Endothelial cell of umbilical vein (primary cell): ENCODE results near the gene CKLF.

Source experiments
- CTCF ChIP-seq, 2 donors: IDR thresholded peaks; 1 replicate in 1 of 2; 2 replicates in 1 of 2; pipeline ENCODE4 v1.5.1; 2011; ENCODE audit warnings: low read length in 2 of 2, mild to moderate bottlenecking in 2 of 2, moderate library complexity in 2 of 2, control low read depth in 1 of 2, inconsistent platforms in 1 of 2, low read depth in 1 of 2; ENCODE audit not compliant: insufficient read depth in 1 of 2; ENCODE audit errors: extremely low read depth in 1 of 2
- EZH2 ChIP-seq: IDR thresholded peaks from 2 replicates; pipeline ENCODE4 v1.6.1; 2012; ENCODE audit warnings: borderline replicate concordance, low read depth, mild to moderate bottlenecking, moderate library complexity, low read length, inconsistent platforms; ENCODE audit not compliant: severe bottlenecking
- MYC ChIP-seq: IDR thresholded peaks from one replicate; pipeline ENCODE4 v1.6.1; 2011; ENCODE audit warnings: mild to moderate bottlenecking, low read depth, low read length
- POLR2A ChIP-seq: IDR thresholded peaks from 2 replicates; pipeline ENCODE4 v1.6.1; 2012; ENCODE audit warnings: low read depth, mild to moderate bottlenecking, control low read depth, low read length

- no peak for TF ChIP-seq EZH2
- no peak for TF ChIP-seq MYC
- no peak for TF ChIP-seq CTCF (IDR thresholded peaks at IDR 0.05; ENCODE audit: extremely low read depth in 1 of 2, insufficient read depth in 1 of 2, low read depth in 1 of 2, low read length in 2 of 2)
- TF ChIP-seq POLR2A: no peak
Measured at GRCh38 chr16:66553223-66553622, 847 bp downstream of the CKLF start.
